HUDEP-2 (cell line): ENCODE data around the gene TRMT1L.

Source experiments
- DNase-seq, 76 experiments: peaks; one replicate each; lab custom pipeline; 2025; ENCODE audit not compliant: unreplicated experiment in 76 of 76; lab: John Stamatoyannopoulos, UW

Gene TRMT1L

GRCh38 chr1:185068341-185068740 lies 88.4 kb downstream of the TRMT1L start:
- peak in 6 of 76 experiments; percentile 6 to 31 (median 12) for DNase-seq
